WTC11 (cell line): ENCODE data around the gene CAPN1.

Experiments used
- IRF2 ChIP-seq: sonication (generic); formaldehyde crosslinking; IDR thresholded peaks from 2 replicates; pipeline ENCODE4 v1.8.0; 2022; ENCODE audit warnings: low read depth, missing genetic modification reagents, borderline replicate concordance
- JUN ChIP-seq: sonication (generic); formaldehyde crosslinking; IDR thresholded peaks from 2 replicates; pipeline ENCODE4 v1.8.0; 2023; ENCODE audit warnings: mild to moderate bottlenecking, missing genetic modification reagents
- NFE2L1 ChIP-seq: sonication (generic); formaldehyde crosslinking; IDR thresholded peaks from 2 replicates; pipeline ENCODE4 v1.8.1; 2023; ENCODE audit warnings: missing genetic modification reagents
- NFYB ChIP-seq: sonication (generic); formaldehyde crosslinking; conservative IDR thresholded peaks from 2 replicates; pipeline ENCODE4 v1.8.0; 2022; ENCODE audit warnings: low read depth, missing genetic modification reagents
- NR3C1 ChIP-seq: sonication (generic); formaldehyde crosslinking; conservative IDR thresholded peaks from 2 replicates; pipeline ENCODE4 v1.8.1; 2023; ENCODE audit warnings: low read depth, mild to moderate bottlenecking, missing genetic modification reagents
- ZNF138 ChIP-seq: sonication (generic); formaldehyde crosslinking; conservative IDR thresholded peaks from 2 replicates; pipeline ENCODE4 v1.8.1; 2022; ENCODE audit warnings: mild to moderate bottlenecking, moderate library complexity, missing genetic modification reagents
- TF ChIP-seq, protein P1 (sequence below): fragments of 200-600 bp; IDR thresholded peaks from 2 replicates; pipeline ENCODE4 v1.8.0; 2022; ENCODE audit warnings: antibody characterized with exemption
- TF ChIP-seq, protein P2 (sequence below): sonication (generic); formaldehyde crosslinking; IDR thresholded peaks from 2 replicates; pipeline ENCODE4 v1.8.1; 2023; ENCODE audit warnings: mild to moderate bottlenecking, missing genetic modification reagents, borderline replicate concordance
- TF ChIP-seq, protein P3 (sequence below): sonication (generic); formaldehyde crosslinking; IDR thresholded peaks from 2 replicates; pipeline ENCODE4 v1.8.0; 2022; ENCODE audit warnings: mild to moderate bottlenecking, missing genetic modification reagents

DNA sequence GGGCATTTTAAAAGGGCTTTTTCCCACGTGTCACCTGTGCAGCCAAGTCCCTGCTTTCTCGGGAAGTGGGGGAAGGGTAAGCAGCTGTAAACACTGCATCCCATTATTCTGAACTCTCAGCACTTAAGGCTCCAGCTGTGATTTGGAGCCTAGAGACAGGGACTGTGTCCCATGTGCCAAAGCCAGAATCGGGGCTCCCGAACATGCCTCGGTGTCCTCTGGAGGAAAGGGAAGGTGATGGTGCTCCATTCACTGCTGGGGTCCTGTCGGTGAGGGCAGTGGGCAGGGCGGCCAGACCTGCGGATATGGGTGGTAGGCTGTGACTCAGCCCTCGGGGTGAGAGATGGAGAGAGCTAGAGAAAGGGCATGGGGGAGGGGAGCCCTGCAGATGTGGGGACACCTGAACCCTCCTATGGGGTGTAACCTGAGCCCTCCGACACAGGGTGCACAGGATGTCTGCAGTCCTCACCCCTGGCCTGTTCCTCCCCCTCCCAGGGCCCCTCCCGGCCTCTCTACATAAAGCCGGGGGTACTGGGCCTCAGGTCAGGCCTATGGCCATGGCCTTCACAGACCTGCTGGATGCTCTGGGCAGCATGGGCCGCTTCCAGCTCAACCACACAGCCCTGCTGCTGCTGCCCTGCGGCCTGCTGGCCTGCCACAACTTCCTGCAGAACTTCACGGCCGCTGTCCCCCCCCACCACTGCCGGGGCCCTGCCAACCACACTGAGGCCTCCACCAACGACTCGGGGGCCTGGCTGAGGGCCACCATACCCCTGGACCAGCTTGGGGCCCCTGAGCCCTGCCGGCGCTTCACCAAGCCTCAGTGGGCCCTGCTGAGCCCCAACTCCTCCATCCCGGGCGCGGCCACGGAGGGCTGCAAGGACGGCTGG, 31.8 kb downstream of the CAPN1 start:
- TF ChIP-seq, protein P1, sequence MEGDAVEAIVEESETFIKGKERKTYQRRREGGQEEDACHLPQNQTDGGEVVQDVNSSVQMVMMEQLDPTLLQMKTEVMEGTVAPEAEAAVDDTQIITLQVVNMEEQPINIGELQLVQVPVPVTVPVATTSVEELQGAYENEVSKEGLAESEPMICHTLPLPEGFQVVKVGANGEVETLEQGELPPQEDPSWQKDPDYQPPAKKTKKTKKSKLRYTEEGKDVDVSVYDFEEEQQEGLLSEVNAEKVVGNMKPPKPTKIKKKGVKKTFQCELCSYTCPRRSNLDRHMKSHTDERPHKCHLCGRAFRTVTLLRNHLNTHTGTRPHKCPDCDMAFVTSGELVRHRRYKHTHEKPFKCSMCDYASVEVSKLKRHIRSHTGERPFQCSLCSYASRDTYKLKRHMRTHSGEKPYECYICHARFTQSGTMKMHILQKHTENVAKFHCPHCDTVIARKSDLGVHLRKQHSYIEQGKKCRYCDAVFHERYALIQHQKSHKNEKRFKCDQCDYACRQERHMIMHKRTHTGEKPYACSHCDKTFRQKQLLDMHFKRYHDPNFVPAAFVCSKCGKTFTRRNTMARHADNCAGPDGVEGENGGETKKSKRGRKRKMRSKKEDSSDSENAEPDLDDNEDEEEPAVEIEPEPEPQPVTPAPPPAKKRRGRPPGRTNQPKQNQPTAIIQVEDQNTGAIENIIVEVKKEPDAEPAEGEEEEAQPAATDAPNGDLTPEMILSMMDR = no peak
- TF ChIP-seq NR3C1 (CRISPR knock-in tag) (0 out of 2 replicates have a peak, but pooled peaks have one; percentile 67), ZNF138 (0 out of 2 replicates have a peak, but pooled peaks have one; percentile 51), NFYB (CRISPR knock-in tag) (no peak), IRF2 (CRISPR knock-in tag) (no peak), JUN (CRISPR knock-in tag) (0 out of 2 replicates have a peak, but pooled peaks have one; percentile 35), NFE2L1 (CRISPR knock-in tag) (peak; percentile 86)
- TF ChIP-seq, protein P2, sequence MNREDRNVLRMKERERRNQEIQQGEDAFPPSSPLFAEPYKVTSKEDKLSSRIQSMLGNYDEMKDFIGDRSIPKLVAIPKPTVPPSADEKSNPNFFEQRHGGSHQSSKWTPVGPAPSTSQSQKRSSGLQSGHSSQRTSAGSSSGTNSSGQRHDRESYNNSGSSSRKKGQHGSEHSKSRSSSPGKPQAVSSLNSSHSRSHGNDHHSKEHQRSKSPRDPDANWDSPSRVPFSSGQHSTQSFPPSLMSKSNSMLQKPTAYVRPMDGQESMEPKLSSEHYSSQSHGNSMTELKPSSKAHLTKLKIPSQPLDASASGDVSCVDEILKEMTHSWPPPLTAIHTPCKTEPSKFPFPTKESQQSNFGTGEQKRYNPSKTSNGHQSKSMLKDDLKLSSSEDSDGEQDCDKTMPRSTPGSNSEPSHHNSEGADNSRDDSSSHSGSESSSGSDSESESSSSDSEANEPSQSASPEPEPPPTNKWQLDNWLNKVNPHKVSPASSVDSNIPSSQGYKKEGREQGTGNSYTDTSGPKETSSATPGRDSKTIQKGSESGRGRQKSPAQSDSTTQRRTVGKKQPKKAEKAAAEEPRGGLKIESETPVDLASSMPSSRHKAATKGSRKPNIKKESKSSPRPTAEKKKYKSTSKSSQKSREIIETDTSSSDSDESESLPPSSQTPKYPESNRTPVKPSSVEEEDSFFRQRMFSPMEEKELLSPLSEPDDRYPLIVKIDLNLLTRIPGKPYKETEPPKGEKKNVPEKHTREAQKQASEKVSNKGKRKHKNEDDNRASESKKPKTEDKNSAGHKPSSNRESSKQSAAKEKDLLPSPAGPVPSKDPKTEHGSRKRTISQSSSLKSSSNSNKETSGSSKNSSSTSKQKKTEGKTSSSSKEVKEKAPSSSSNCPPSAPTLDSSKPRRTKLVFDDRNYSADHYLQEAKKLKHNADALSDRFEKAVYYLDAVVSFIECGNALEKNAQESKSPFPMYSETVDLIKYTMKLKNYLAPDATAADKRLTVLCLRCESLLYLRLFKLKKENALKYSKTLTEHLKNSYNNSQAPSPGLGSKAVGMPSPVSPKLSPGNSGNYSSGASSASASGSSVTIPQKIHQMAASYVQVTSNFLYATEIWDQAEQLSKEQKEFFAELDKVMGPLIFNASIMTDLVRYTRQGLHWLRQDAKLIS (CRISPR knock-in tag) = no peak
- TF ChIP-seq, protein P3, sequence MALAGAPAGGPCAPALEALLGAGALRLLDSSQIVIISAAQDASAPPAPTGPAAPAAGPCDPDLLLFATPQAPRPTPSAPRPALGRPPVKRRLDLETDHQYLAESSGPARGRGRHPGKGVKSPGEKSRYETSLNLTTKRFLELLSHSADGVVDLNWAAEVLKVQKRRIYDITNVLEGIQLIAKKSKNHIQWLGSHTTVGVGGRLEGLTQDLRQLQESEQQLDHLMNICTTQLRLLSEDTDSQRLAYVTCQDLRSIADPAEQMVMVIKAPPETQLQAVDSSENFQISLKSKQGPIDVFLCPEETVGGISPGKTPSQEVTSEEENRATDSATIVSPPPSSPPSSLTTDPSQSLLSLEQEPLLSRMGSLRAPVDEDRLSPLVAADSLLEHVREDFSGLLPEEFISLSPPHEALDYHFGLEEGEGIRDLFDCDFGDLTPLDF (CRISPR knock-in tag) = no peak
